Mesendoderm (in vitro differentiated cells): ENCODE measurements around the gene MTUS2.

Experiments
- DNase-seq: peaks from one replicate; pipeline ENCODE4 v3.0.0; 2013
- H2AK5ac ChIP-seq: 2 replicates; pipeline ENCODE4 v1.6.1; 2013; ENCODE audit warnings: low read length, inconsistent platforms
- H2BK120ac ChIP-seq: 2 replicates; pipeline ENCODE4 v1.6.1; 2013; ENCODE audit warnings: low read depth, mild to moderate bottlenecking, low read length, moderate library complexity, mixed read lengths
- H2BK15ac ChIP-seq: replicated peaks from 2 replicates; pipeline ENCODE4 v1.6.1; 2013; ENCODE audit warnings: low read depth, mild to moderate bottlenecking, moderate library complexity
- H2BK5ac ChIP-seq: 2 replicates; pipeline ENCODE4 v1.6.1; 2013; ENCODE audit warnings: low read length, inconsistent platforms
- H3K18ac ChIP-seq: 2 replicates; pipeline ENCODE4 v1.6.1; 2013; ENCODE audit warnings: mild to moderate bottlenecking, low read length, mixed read lengths
- H3K23ac ChIP-seq: one replicate; pipeline ENCODE4 v1.6.1; 2013; ENCODE audit warnings: low read length
- H3K27ac ChIP-seq: 2 replicates; pipeline ENCODE4 v1.5.1; 2013; ENCODE audit warnings: low read depth, mild to moderate bottlenecking, inconsistent platforms, low read length, moderate library complexity
- H3K27me3 ChIP-seq: 2 replicates; pipeline ENCODE4 v1.6.1; 2013; ENCODE audit warnings: low read length, control low read depth, mild to moderate bottlenecking, inconsistent platforms; ENCODE audit not compliant: insufficient read depth, poor library complexity
- H3K36me3 ChIP-seq: 2 replicates; pipeline ENCODE4 v1.6.1; 2013; ENCODE audit warnings: low read length, inconsistent platforms; ENCODE audit not compliant: control insufficient read depth, insufficient read depth
- H3K4ac ChIP-seq: one replicate; pipeline ENCODE4 v1.6.1; 2013; ENCODE audit warnings: low read depth, mild to moderate bottlenecking, low read length, moderate library complexity
- H3K4me1 ChIP-seq: 2 replicates; pipeline ENCODE4 v1.6.1; 2013; ENCODE audit warnings: low read depth, low read length, inconsistent platforms; ENCODE audit not compliant: control insufficient read depth
- H3K4me2 ChIP-seq: 2 replicates; pipeline ENCODE4 v1.6.1; 2013; ENCODE audit warnings: low read length
- H3K4me3 ChIP-seq: 2 replicates; pipeline ENCODE4 v1.5.1; 2013; ENCODE audit warnings: mild to moderate bottlenecking, low read length
- H3K56ac ChIP-seq: one replicate; pipeline ENCODE4 v1.6.1; 2013; ENCODE audit warnings: low read length
- H3K79me1 ChIP-seq: 2 replicates; pipeline ENCODE4 v1.6.1; 2013; ENCODE audit warnings: low read length, inconsistent platforms
- H3K79me2 ChIP-seq: 2 replicates; pipeline ENCODE4 v1.6.1; 2013; ENCODE audit warnings: mild to moderate bottlenecking, low read length; ENCODE audit not compliant: control insufficient read depth, insufficient read depth
- H3K9ac ChIP-seq: 2 replicates; pipeline ENCODE4 v1.6.1; 2013; ENCODE audit warnings: low read length, inconsistent platforms
- H4K5ac ChIP-seq: one replicate; pipeline ENCODE4 v1.6.1; 2013; ENCODE audit warnings: low read length
- H4K8ac ChIP-seq: one replicate; pipeline ENCODE4 v1.6.1; 2013; ENCODE audit warnings: low read depth, mild to moderate bottlenecking, control low read depth, low read length, moderate library complexity
- WGBS: extraction: QIAGEN DNeasy Blood & Tissue Kit; methylation state at CpG from one replicate; pipeline ENCODE4 v1.1.7; 2013; ENCODE audit warnings: low lambda C conversion rate, missing lambda C conversion rate; ENCODE audit not compliant: insufficient coverage; ENCODE audit errors: extremely low coverage; 5-methylcytosine and 5-hydroxymethylcytosine counted together

The MTUS2 gene

GRCh38 chr13:29438769-29439168 lies 618.6 kb downstream of the MTUS2 start:
- Histone ChIP-seq H3K4ac (no peak overlapping the region), H2BK5ac (no peak overlapping the region), H3K4me3 (no peak overlapping the region), H3K27ac (no peak overlapping the region), H3K4me2 (no peak overlapping the region), H3K79me2 (no peaks in the 10 kb centered on the region), H3K56ac (no peak overlapping the region), H2AK5ac (no peak overlapping the region), H3K79me1 (no peaks in the 10 kb centered on the region), H3K4me1 (no peaks in the 10 kb centered on the region), H2BK15ac (no peak overlapping the region), H3K36me3 (no peaks in the 10 kb centered on the region), H3K9ac (no peak overlapping the region), H2BK120ac (no peak overlapping the region), H3K18ac (no peak overlapping the region), H3K23ac (no peak overlapping the region), H3K27me3 (no peaks in the 10 kb centered on the region), H4K8ac (no peak overlapping the region), H4K5ac (no peak overlapping the region)
- WGBS = no CpG with 5 or more reads among the region's 8 CpGs
- no peak for DNase-seq

- no peak overlapping the region for H2AK5ac ChIP-seq
- no peak overlapping the region for H3K9ac ChIP-seq
- no peak overlapping the region for H3K27ac ChIP-seq
- H4K5ac ChIP-seq = no peak overlapping the region
- no peaks in the 10 kb centered on the region for H3K36me3 ChIP-seq
- H3K79me1 ChIP-seq = no peaks in the 10 kb centered on the region
- H3K18ac ChIP-seq = no peak overlapping the region
- no peak overlapping the region for H4K8ac ChIP-seq
- H2BK15ac ChIP-seq = no peak overlapping the region
- H2BK5ac ChIP-seq = no peak overlapping the region
- H3K4me1 ChIP-seq = no peaks in the 10 kb centered on the region
- H3K79me2 ChIP-seq = no peaks in the 10 kb centered on the region
- H3K4ac ChIP-seq = no peak overlapping the region
- no peak overlapping the region for H2BK120ac ChIP-seq
- no peak overlapping the region for H3K4me2 ChIP-seq
- H3K4me3 ChIP-seq = no peak overlapping the region
- H3K56ac ChIP-seq = no peak overlapping the region
- no peak for DNase-seq
- no peak overlapping the region for H3K23ac ChIP-seq
- no CpG with 5 or more reads among the region's 10 CpGs for WGBS
- H3K27me3 ChIP-seq = no peaks in the 10 kb centered on the region
These were observed 619.7 kb downstream of the MTUS2 start for GRCh38 chr13:29439601-29440388.

- H3K23ac ChIP-seq = no peak overlapping the region
- H2BK120ac ChIP-seq = no peak overlapping the region
- no peak overlapping the region for H3K4me3 ChIP-seq
- no peak overlapping the region for H2BK15ac ChIP-seq
- H3K36me3 ChIP-seq = no peaks in the 10 kb centered on the region
- H3K27me3 ChIP-seq = no peaks in the 10 kb centered on the region
- H3K4me2 ChIP-seq = no peak overlapping the region
- H3K27ac ChIP-seq = no peak overlapping the region
- H2BK5ac ChIP-seq = no peak overlapping the region
- no peak overlapping the region for H3K56ac ChIP-seq
- WGBS = no CpG with 5 or more reads among the region's 5 CpGs
- H3K9ac ChIP-seq = no peak overlapping the region
- DNase-seq = no peak
- no peaks in the 10 kb centered on the region for H3K79me2 ChIP-seq
- H4K8ac ChIP-seq = no peak overlapping the region
- no peak overlapping the region for H4K5ac ChIP-seq
- H3K18ac ChIP-seq = no peak overlapping the region
- H3K79me1 ChIP-seq = no peaks in the 10 kb centered on the region
- no peak overlapping the region for H2AK5ac ChIP-seq
- H3K4ac ChIP-seq = no peak overlapping the region
- H3K4me1 ChIP-seq = no peaks in the 10 kb centered on the region
These were observed 621.2 kb downstream of the MTUS2 start for GRCh38 chr13:29441306-29441705.

GRCh38 chr13:29446016-29446415 lies 625.9 kb downstream of the MTUS2 start:
- no peak overlapping the region for H3K4me2 ChIP-seq
- H4K8ac ChIP-seq = no peak overlapping the region
- H3K18ac ChIP-seq = no peak overlapping the region
- H3K79me2 ChIP-seq = no peaks in the 10 kb centered on the region
- no peak overlapping the region for H3K27ac ChIP-seq
- WGBS = no CpG with 5 or more reads among the region's 3 CpGs
- no peak overlapping the region for H3K23ac ChIP-seq
- H3K9ac ChIP-seq = no peak overlapping the region
- no peaks in the 10 kb centered on the region for H3K79me1 ChIP-seq
- no peak overlapping the region for H3K56ac ChIP-seq
- no peak overlapping the region for H3K4me3 ChIP-seq
- no peaks in the 10 kb centered on the region for H3K4me1 ChIP-seq
- no peaks in the 10 kb centered on the region for H3K27me3 ChIP-seq
- H2BK5ac ChIP-seq = no peak overlapping the region
- H2BK15ac ChIP-seq = no peak overlapping the region
- no peak overlapping the region for H4K5ac ChIP-seq
- H3K36me3 ChIP-seq = no peaks in the 10 kb centered on the region
- no peak for DNase-seq
- no peak overlapping the region for H2AK5ac ChIP-seq
- no peak overlapping the region for H3K4ac ChIP-seq
- H2BK120ac ChIP-seq = no peak overlapping the region

- Histone ChIP-seq H3K9ac (no peak overlapping the region), H3K56ac (no peak overlapping the region), H3K4me3 (no peak overlapping the region), H2BK120ac (no peak overlapping the region), H3K27me3 (no peaks in the 10 kb centered on the region), H4K5ac (no peak overlapping the region), H3K23ac (no peak overlapping the region), H3K18ac (no peak overlapping the region), H2AK5ac (no peak overlapping the region), H3K4ac (no peak overlapping the region), H3K79me1 (no peaks in the 10 kb centered on the region), H2BK15ac (no peak overlapping the region), H4K8ac (no peak overlapping the region), H3K4me2 (no peak overlapping the region), H2BK5ac (no peak overlapping the region), H3K4me1 (no peaks in the 10 kb centered on the region), H3K36me3 (no peaks in the 10 kb centered on the region), H3K79me2 (no peaks in the 10 kb centered on the region), H3K27ac (no peak overlapping the region)
- WGBS = no CpG with 5 or more reads among the region's 2 CpGs
- no peak for DNase-seq
These were observed 628.0 kb downstream of the MTUS2 start for GRCh38 chr13:29448174-29448573.

GRCh38 chr13:29449726-29450125 lies 629.6 kb downstream of the MTUS2 start:
- H3K79me2 ChIP-seq = no peaks in the 10 kb centered on the region
- no peak overlapping the region for H4K8ac ChIP-seq
- H2AK5ac ChIP-seq = no peak overlapping the region
- no peaks in the 10 kb centered on the region for H3K79me1 ChIP-seq
- no peak overlapping the region for H3K4me2 ChIP-seq
- WGBS = no CpG with 5 or more reads among the region's 7 CpGs
- no peak overlapping the region for H2BK5ac ChIP-seq
- no peaks in the 10 kb centered on the region for H3K36me3 ChIP-seq
- no peaks in the 10 kb centered on the region for H3K4me1 ChIP-seq
- H4K5ac ChIP-seq = no peak overlapping the region
- H2BK120ac ChIP-seq = no peak overlapping the region
- no peak overlapping the region for H3K27ac ChIP-seq
- H3K4me3 ChIP-seq = no peak overlapping the region
- H3K23ac ChIP-seq = no peak overlapping the region
- no peak overlapping the region for H3K9ac ChIP-seq
- no peak overlapping the region for H3K56ac ChIP-seq
- no peaks in the 10 kb centered on the region for H3K27me3 ChIP-seq
- no peak overlapping the region for H2BK15ac ChIP-seq
- no peak overlapping the region for H3K4ac ChIP-seq
- H3K18ac ChIP-seq = no peak overlapping the region
- no peak for DNase-seq
